Activated T-cell treated with anti-CD3 and anti-CD28 coated beads, Interleukin-2, amount 50 U/mL, for 4 hours (primary cell): ENCODE measurements around the gene SEC11A. TPM values are rescaled to one million over a fixed set of nuclear protein-coding genes. Genes with fewer than 3 reads are reported as not detected.

Experiments
- ATAC-seq, 2 donors: fragments of 200-7000 bp; cut with Tn5 transposase; one replicate each; pipeline ENCODE4 v1.10.0; 2021
- DNase-seq: peaks from one replicate; pipeline ENCODE4 v3.0.0-alpha.2; 2020
- H3K27me3 Mint-ChIP-seq: one replicate; pipeline ENCODE4 v1.8.0; 2021; ENCODE audit warnings: low read depth, mixed read lengths
- H3K36me3 Mint-ChIP-seq: one replicate; pipeline ENCODE4 v1.8.0; 2022; ENCODE audit warnings: mixed read lengths; ENCODE audit not compliant: insufficient read depth
- H3K4me1 Mint-ChIP-seq: one replicate; pipeline ENCODE4 v1.8.0; 2021; ENCODE audit warnings: low read depth, mixed read lengths
- H3K4me3 Mint-ChIP-seq: one replicate; pipeline ENCODE4 v1.8.0; 2021; ENCODE audit warnings: mild to moderate bottlenecking, moderate library complexity, mixed read lengths
- H3K9me3 Mint-ChIP-seq: one replicate; pipeline ENCODE4 v1.8.0; 2021; ENCODE audit warnings: mixed read lengths
- total RNA-seq, 3 donors: library from RNA; stranded (reverse); gene quantifications; one replicate each; pipeline ENCODE4 v1.2.1, GENCODE V29; 2021

Gene SEC11A
- total RNA-seq, 3 donors from 2014 or later: 72.3 to 82.9 (median 79.2) TPM

DNA sequence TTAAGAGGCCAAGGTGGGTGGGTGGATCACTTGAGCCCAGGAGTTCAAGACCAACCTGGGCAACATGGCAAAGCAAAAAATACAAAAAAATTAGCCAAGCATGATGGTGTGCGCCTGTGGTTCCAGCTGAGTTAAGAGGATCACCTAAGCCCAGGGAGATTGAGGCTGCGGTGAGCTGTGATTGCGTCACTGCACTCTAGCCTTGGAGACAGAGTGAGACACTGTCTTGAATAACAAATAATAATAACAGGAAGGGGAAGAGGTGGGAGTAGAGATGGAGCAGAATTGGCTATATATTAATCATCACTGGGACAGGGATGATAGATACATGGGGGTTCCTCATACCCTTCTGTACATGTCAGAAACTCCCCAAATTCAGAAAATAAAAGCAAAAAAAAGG lies 34.1 kb downstream of the SEC11A start:
- Mint-ChIP-seq H3K36me3 (peaks cover 18% of the 10 kb centered on the region), H3K4me1 (peaks cover 16% of the 10 kb centered on the region), H3K4me3 (no peak overlapping the region), H3K9me3 (no peaks in the 10 kb centered on the region), H3K27me3 (no peaks in the 10 kb centered on the region)
- DNase-seq: no peak
- peak; percentile 75 to 91 for ATAC-seq

- Mint-ChIP-seq H3K4me1 (peaks cover 34% of the 10 kb centered on the region), H3K27me3 (no peaks in the 10 kb centered on the region), H3K4me3 (no peak overlapping the region), H3K36me3 (peaks cover 38% of the 10 kb centered on the region), H3K9me3 (no peaks in the 10 kb centered on the region)
- ATAC-seq (no peak), DNase-seq (no peak)
Measured at GRCh38 chr15:84671211-84671610, 44.7 kb downstream of the SEC11A start.

- peaks cover 32% of the 10 kb centered on the region for H3K4me1 Mint-ChIP-seq
- no peak overlapping the region for H3K4me3 Mint-ChIP-seq
- H3K9me3 Mint-ChIP-seq: no peaks in the 10 kb centered on the region
- ATAC-seq (peak in 1 of 2 donors; percentile 51), DNase-seq (no peak)
- H3K27me3 Mint-ChIP-seq: no peaks in the 10 kb centered on the region
- peaks cover 37% of the 10 kb centered on the region for H3K36me3 Mint-ChIP-seq
Measured at GRCh38 chr15:84669726-84670125, 46.2 kb downstream of the SEC11A start.

- H3K9me3 Mint-ChIP-seq: no peaks in the 10 kb centered on the region
- peaks cover 31% of the 10 kb centered on the region for H3K4me1 Mint-ChIP-seq
- H3K27me3 Mint-ChIP-seq: no peaks in the 10 kb centered on the region
- peaks cover 34% of the 10 kb centered on the region for H3K36me3 Mint-ChIP-seq
- no peak overlapping the region for H3K4me3 Mint-ChIP-seq
- no peak for ATAC-seq
- no peak for DNase-seq
Measured at GRCh38 chr15:84668221-84668982, 47.5 kb downstream of the SEC11A start.

GRCh38 chr15:84666373-84666772 lies 49.6 kb downstream of the SEC11A start:
- Mint-ChIP-seq H3K36me3 (peaks cover 32% of the 10 kb centered on the region), H3K27me3 (no peaks in the 10 kb centered on the region), H3K9me3 (no peaks in the 10 kb centered on the region), H3K4me1 (peaks cover 30% of the 10 kb centered on the region), H3K4me3 (no peak overlapping the region)
- DNase-seq: no peak
- ATAC-seq: no peak

DNA sequence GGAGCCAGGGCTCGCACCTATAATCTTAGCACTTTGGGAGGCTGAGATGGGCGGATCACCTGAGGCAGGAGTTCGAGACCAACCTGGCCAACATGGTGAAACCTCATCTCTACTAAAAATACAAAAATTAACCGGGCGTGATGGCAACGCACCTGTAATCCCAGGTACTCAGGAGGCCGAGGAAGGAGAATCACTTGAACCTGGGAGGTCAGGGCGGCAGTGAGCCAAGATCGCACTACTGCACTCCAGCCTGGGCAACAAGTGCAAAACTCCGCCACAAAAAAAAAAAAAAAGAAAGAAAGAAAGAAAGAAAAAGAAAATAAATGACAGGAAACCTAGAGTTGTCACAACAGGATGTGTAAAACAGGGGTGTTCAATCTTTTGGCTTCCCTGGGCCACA lies 54.9 kb downstream of the SEC11A start:
- no peak for ATAC-seq
- Mint-ChIP-seq H3K4me3 (no peak overlapping the region), H3K9me3 (no peaks in the 10 kb centered on the region)

DNA sequence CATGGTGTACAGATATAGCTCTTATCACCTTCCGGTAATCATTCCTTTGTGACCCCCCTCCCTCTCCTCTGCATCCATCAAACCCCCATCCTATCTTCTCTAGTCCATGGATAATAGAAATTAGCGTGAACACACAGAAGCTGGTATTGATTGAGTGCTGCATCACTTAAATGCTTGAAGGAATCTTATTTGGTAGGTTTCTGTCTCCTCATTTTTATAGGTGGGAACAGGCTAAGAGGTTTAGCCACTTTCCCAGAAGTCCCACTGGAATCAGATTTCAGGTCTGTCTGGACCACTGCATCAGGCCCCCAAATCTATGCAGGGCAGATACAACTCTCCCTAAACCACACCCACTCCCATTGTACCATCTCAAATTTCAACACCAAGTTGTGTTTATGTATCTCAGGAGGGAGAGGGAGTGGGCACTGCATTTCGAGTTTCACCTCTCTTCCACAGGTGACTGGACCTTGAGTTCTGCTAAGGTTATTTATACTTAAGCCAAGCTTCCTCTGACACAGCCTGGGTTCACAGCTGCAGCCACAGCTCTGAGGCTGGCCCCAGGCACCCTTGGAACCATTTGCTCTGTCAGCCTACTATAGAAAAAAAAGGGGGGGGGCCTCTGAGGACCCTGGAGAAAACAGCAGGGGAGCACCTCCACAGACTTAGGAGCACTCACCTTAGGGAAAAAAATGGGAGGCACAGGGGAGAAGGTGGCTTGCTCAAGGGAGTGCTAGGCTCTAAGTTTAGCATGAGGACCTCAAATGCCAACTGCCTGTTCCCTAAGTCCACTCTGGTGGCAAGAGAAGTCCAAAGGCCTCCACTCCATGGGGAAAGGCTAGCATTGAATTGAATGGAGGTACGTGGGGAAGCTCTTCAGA lies 55.8 kb downstream of the SEC11A start:
- H3K4me3 Mint-ChIP-seq: no peak overlapping the region
- H3K36me3 Mint-ChIP-seq: no peaks in the 10 kb centered on the region
- H3K9me3 Mint-ChIP-seq: no peaks in the 10 kb centered on the region
- ATAC-seq (no peak), DNase-seq (no peak)
- peaks cover 22% of the 10 kb centered on the region for H3K4me1 Mint-ChIP-seq
- no peaks in the 10 kb centered on the region for H3K27me3 Mint-ChIP-seq

More for the DNA sequence above, 54.9 kb downstream of the SEC11A start:
- Mint-ChIP-seq H3K4me1 (peaks cover 21% of the 10 kb centered on the region), H3K27me3 (no peaks in the 10 kb centered on the region), H3K36me3 (peaks cover 3% of the 10 kb centered on the region)
- DNase-seq: no peak

DNA sequence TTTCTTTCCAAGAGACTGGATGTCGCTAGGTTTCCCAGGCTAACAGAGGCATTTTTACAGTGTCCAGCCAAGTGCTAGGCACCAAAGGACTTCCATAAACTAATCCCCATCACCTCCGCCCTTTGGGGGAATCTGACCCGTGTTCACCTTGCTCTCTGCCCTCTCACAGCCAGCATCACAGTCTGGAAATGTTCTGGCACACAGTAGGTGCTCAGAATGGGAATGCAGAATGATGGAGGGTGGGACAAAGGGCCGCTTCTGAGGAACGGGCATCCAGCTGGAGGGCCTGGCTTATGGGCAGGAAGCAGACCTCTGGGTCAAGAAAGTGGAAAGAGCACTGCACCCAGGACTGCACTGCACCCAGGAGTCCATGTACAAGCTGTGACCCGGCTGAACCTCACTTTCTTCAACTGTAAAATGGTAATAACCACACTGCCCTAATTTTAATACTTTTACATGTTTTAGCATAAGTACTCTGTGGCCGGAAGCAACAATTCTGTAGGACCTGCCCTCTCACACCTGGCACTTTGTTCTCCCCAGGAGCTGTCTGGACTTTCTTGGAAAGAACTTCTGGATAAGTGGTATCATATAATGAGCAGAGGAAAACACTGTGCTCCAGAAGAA lies 57.0 kb downstream of the SEC11A start:
- peaks cover 27% of the 10 kb centered on the region for H3K4me1 Mint-ChIP-seq
- H3K9me3 Mint-ChIP-seq: no peaks in the 10 kb centered on the region
- H3K4me3 Mint-ChIP-seq: peak overlapping the region; percentile 80
- H3K36me3 Mint-ChIP-seq: no peaks in the 10 kb centered on the region
- DNase-seq (no peak), ATAC-seq (no peak)
- no peaks in the 10 kb centered on the region for H3K27me3 Mint-ChIP-seq

DNA sequence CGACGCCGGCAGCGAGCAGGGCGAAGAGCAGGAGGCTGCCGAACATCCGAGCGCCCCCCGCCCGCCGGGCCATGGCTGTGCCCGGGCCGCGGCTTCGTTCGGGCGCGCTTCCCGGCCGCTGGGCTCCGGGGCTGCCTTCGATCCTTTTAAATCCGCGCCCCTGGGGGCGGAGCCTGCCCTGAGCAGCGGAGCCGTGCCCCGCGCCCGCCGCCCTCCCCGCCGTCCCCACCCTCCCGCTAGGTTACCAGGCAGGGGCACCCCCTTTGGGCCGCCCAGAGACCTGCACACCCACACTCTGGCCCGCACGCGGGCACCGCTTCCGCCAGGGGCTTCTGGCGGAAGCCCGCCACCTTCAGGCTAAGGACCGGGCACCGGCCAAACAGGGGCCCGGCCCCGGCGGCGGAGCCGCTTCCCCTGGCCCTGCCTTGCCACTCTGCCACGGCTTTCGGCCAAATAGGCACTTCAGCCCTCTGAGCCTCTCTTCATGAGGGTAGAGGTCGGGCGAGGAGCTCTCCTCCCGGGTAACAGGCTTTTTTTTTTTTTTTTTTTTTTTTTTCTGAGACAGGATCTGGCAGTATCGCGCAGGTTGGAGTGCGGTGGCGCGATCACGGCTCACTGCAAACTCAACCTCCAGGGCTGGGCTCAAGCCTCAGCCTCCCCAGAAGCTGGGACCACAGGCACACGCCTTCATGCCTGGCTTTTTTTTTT lies 57.7 kb downstream of the SEC11A start, which contains the start of gene NMB:
TSS of gene NMB (minus strand) at position 120 of the 708 bp plus-strand sequence. CDS start at position 73, 47 bp downstream.
- peak; percentile 72 to 77 for ATAC-seq
- peaks cover 31% of the 10 kb centered on the region for H3K4me1 Mint-ChIP-seq
- DNase-seq: peak; percentile 72
- no peaks in the 10 kb centered on the region for H3K9me3 Mint-ChIP-seq
- H3K4me3 Mint-ChIP-seq: peak within 1 kb of the TSS; percentile 80
- no peaks in the 10 kb centered on the region for H3K36me3 Mint-ChIP-seq
- H3K27me3 Mint-ChIP-seq: no peaks in the 10 kb centered on the region

GRCh38 chr15:84657748-84658079 lies 58.2 kb downstream of the SEC11A start:
- Mint-ChIP-seq H3K9me3 (no peaks in the 10 kb centered on the region), H3K4me1 (peaks cover 33% of the 10 kb centered on the region), H3K27me3 (no peaks in the 10 kb centered on the region), H3K36me3 (no peaks in the 10 kb centered on the region), H3K4me3 (peak overlapping the region; percentile 75)
- DNase-seq: no peak
- ATAC-seq: no peak

DNA sequence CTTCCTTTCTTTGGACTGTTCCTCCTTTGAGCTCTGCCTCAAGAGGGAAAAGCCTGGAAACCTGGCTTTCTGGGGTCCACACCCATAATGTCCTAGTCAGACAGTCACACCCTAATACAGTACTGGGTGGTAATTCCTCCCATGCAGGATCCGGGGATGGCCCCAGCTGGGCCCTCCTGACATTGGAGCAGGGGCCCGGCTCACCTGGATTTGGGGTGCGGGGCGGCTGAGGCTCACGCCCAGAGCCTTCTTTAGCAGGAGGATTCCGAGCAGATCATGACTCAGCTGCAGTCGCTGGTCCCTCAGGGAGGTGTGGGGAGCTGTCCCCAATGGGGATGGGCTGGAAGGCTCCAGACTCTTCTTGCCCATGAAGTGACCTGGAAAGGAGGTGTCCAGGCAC lies 59.0 kb downstream of the SEC11A start:
- H3K9me3 Mint-ChIP-seq: no peaks in the 10 kb centered on the region
- peak overlapping the region; percentile 75 for H3K4me3 Mint-ChIP-seq
- H3K4me1 Mint-ChIP-seq: peaks cover 38% of the 10 kb centered on the region
- peaks cover 5% of the 10 kb centered on the region for H3K36me3 Mint-ChIP-seq
- H3K27me3 Mint-ChIP-seq: no peaks in the 10 kb centered on the region
- no peak for DNase-seq
- ATAC-seq: no peak

- ATAC-seq (peak; percentile 47 to 53), DNase-seq (peak; percentile 73)
- H3K4me3 Mint-ChIP-seq: peak overlapping the region; percentile 91
- peaks cover 11% of the 10 kb centered on the region for H3K36me3 Mint-ChIP-seq
- H3K9me3 Mint-ChIP-seq: no peaks in the 10 kb centered on the region
- H3K27me3 Mint-ChIP-seq: no peaks in the 10 kb centered on the region
- peaks cover 44% of the 10 kb centered on the region for H3K4me1 Mint-ChIP-seq
Measured at GRCh38 chr15:84654689-84655453, 61.1 kb downstream of the SEC11A start.

DNA sequence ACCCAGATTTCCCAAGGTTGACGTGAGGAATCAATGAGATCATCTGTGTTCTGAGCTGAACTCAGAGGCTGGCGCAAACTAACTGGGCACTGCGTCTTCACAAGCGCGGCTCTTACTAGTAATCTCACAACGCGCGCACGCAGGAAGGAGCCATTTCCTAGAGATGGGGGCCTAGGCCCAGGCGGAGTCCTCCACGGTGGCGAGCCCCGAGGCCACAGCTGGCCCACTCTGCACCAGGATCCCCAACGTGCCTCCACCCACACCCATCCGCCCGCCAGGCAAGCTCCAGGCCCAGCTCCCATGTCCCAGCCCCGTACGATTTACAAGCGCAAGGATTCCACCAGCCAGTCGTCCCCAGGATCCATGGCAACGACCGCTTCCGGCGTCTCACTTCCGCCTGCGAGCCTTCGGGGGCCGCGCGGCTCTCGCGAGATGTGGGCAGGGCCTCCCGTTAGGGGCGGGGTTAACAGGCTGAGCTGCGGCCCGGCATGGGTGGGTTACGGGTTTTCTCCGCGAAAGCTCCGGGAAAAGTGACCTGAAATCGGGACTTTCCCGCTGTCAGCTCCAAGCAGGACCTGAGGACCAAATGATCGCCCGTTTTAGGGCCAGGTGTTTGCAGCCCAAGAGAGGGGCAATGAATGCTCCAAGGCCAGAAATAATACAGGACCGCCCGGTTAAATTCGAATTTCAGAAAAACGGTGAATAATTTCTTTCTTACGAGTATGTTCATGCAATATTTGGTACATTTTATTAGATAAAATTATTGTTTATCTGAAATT lies 61.8 kb downstream of the SEC11A start, which contains the start of gene WDR73:
TSS of gene WDR73 (minus strand) at position 374 of the 779 bp plus-strand sequence. CDS start at position 365, 9 bp downstream.
- peak; percentile 83 to 85 for ATAC-seq
- H3K36me3 Mint-ChIP-seq: peaks cover 12% of the 10 kb centered on the region
- peak within 1 kb of the TSS; percentile 91 for H3K4me3 Mint-ChIP-seq
- H3K4me1 Mint-ChIP-seq: peaks cover 37% of the 10 kb centered on the region
- H3K27me3 Mint-ChIP-seq: no peaks in the 10 kb centered on the region
- DNase-seq: peak; percentile 98
- no peaks in the 10 kb centered on the region for H3K9me3 Mint-ChIP-seq
